DOHH2 (cell line): ENCODE results near the gene CAPN12.

Experiments used
- H3F3A ChIP-seq: fragments of 200-600 bp; sonication (generic), shearing (Covaris generic); 2 replicates; pipeline ENCODE4 v1.6.0; 2016; ENCODE audit warnings: antibody characterized with exemption, mild to moderate bottlenecking; ENCODE audit not compliant: control insufficient read depth, insufficient read depth
- H3K27ac ChIP-seq: fragments of 200-600 bp; sonication (generic); 2 replicates; pipeline ENCODE4 v1.5.1; 2014; ENCODE audit warnings: low read depth, mild to moderate bottlenecking, low read length, moderate library complexity
- H3K27me3 ChIP-seq: fragments of 200-600 bp; sonication (generic); 2 replicates; pipeline ENCODE4 v1.6.1; 2014; ENCODE audit warnings: mild to moderate bottlenecking, low read length, mixed read lengths; ENCODE audit not compliant: control insufficient read depth
- H3K36me3 ChIP-seq: fragments of 200-600 bp; sonication (generic); 2 replicates; pipeline ENCODE4 v1.6.1; 2014; ENCODE audit warnings: mild to moderate bottlenecking, low read length, moderate library complexity, mixed read lengths; ENCODE audit not compliant: control insufficient read depth
- H3K4me1 ChIP-seq: fragments of 200-600 bp; sonication (generic); 2 replicates; pipeline ENCODE4 v1.6.1; 2014; ENCODE audit warnings: mild to moderate bottlenecking, low read length, mixed read lengths; ENCODE audit not compliant: control insufficient read depth
- H3K4me2 ChIP-seq: fragments of 200-600 bp; sonication (generic); 2 replicates; pipeline ENCODE4 v1.6.0; 2014; ENCODE audit warnings: mild to moderate bottlenecking, low read length, moderate library complexity
- H3K4me3 ChIP-seq: fragments of 200-600 bp; sonication (generic); 2 replicates; pipeline ENCODE4 v1.5.1; 2014; ENCODE audit warnings: mild to moderate bottlenecking, low read length, mixed read lengths
- H3K79me2 ChIP-seq: fragments of 200-600 bp; sonication (generic); 2 replicates; pipeline ENCODE4 v1.6.1; 2014; ENCODE audit warnings: mild to moderate bottlenecking, low read length, mixed read lengths; ENCODE audit not compliant: control insufficient read depth
- H3K9me2 ChIP-seq: fragments of 200-600 bp; sonication (generic); replicated peaks from 2 replicates; pipeline ENCODE4 v1.6.1; 2014; ENCODE audit warnings: mild to moderate bottlenecking, low read length, mixed read lengths; ENCODE audit not compliant: control insufficient read depth
- H3K9me3 ChIP-seq: fragments of 200-600 bp; sonication (generic); 2 replicates; pipeline ENCODE4 v1.6.1; 2014; ENCODE audit warnings: antibody characterized with exemption, low read length, mixed read lengths; ENCODE audit not compliant: control insufficient read depth, insufficient read depth
- H4K20me1 ChIP-seq: fragments of 200-600 bp; sonication (generic); 2 replicates; pipeline ENCODE4 v1.6.0; 2014; ENCODE audit warnings: low read depth, mild to moderate bottlenecking, antibody characterized with exemption, low read length, moderate library complexity; ENCODE audit not compliant: control insufficient read depth, insufficient read depth
- EZH2phosphoT487 ChIP-seq: fragments of 200-600 bp; sonication (generic); IDR thresholded peaks from 2 replicates; pipeline ENCODE4 v1.6.1; 2017; ENCODE audit warnings: borderline replicate concordance, mild to moderate bottlenecking, antibody characterized with exemption, low read length, moderate library complexity, mixed read lengths
- TF ChIP-seq, protein P1 (sequence below): fragments of 200-600 bp; sonication (generic); IDR thresholded peaks from one replicate; pipeline ENCODE4 v1.5.1; 2014; ENCODE audit warnings: antibody characterized with exemption, mild to moderate bottlenecking, low read depth, low read length; ENCODE audit not compliant: poor library complexity, severe bottlenecking

Gene CAPN12

DNA sequence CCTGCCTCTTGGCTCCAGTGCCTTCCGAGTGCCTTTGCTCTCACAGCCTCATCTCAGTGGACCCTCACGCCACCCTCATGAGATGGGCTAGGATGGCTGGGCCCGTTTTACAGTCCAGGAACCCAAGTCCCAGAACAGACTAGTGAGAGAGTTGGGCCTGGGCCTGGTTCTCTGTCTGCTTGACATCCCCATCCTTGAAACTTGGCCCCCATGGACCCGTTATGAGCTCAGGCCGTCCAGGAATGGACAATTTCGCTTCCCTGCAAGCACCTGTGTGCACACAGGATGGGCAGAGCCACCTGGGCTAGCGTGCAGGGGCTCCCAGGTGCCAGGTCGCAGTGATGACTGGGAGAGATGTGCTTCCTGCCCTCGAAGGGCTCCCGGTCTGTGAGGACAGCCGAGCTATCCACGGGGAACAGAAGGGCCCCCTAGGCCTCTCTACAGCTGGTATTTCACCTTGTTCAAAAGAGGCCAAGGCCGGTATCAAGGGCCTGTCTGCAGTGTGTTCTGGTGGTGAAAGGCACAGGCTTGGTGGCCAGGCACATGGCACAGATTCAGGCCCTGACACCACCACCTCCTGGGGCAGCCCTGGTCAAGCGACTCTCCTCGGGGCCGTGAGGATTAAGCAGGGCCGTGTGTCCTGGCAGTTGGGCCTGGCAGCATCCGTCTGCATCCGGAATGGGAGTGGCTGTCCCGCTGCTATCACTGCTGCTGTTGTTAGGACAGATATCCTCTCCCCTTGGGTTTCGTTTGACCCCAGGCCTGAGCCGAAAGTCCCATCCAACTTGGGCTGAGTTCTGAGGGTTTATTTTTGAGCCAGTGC is 38.9 kb downstream of the CAPN12 start:
- Histone ChIP-seq H3K36me3 (peaks cover 84% of the 10 kb centered on the region), H3K4me3 (no peak overlapping the region), H3K27ac (no peak overlapping the region), H3K9me3 (no peaks in the 10 kb centered on the region), H4K20me1 (no peaks in the 10 kb centered on the region), H3K4me2 (no peak overlapping the region), H3K27me3 (no peaks in the 10 kb centered on the region), H3K9me2 (no peaks in the 10 kb centered on the region), H3K79me2 (no peaks in the 10 kb centered on the region), H3F3A (no peaks in the 10 kb centered on the region), H3K4me1 (no peaks in the 10 kb centered on the region)
- TF ChIP-seq, protein P1, sequence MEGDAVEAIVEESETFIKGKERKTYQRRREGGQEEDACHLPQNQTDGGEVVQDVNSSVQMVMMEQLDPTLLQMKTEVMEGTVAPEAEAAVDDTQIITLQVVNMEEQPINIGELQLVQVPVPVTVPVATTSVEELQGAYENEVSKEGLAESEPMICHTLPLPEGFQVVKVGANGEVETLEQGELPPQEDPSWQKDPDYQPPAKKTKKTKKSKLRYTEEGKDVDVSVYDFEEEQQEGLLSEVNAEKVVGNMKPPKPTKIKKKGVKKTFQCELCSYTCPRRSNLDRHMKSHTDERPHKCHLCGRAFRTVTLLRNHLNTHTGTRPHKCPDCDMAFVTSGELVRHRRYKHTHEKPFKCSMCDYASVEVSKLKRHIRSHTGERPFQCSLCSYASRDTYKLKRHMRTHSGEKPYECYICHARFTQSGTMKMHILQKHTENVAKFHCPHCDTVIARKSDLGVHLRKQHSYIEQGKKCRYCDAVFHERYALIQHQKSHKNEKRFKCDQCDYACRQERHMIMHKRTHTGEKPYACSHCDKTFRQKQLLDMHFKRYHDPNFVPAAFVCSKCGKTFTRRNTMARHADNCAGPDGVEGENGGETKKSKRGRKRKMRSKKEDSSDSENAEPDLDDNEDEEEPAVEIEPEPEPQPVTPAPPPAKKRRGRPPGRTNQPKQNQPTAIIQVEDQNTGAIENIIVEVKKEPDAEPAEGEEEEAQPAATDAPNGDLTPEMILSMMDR, result no peak
- no peak for TF ChIP-seq EZH2phosphoT487

DNA sequence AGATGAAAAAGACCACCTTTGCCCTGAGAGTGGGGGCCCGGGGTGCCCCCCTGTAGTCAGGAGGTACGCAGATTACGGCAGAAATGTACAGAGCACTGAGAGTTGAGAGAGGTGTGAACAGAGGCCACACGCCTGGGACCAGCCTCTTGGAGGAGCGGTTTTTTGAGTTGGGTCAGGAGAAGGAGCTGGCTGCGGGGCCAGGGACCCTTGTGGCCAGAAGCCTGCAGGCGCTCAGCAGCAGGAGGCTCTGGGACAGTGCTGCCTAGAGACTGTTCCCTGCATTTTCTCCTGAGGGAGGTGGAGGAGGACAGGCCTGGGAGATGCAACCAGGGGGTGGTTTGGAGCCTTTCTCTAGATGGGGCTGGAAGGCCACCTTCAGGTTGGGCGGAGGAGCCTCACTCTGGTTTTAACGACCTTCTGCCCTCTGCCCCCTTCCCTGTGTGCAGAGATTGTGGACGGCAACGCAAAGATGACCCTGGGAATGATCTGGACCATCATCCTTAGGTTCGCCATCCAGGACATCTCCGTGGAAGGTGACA is 39.7 kb downstream of the CAPN12 start:
- Histone ChIP-seq H3K27ac (no peak overlapping the region), H3F3A (no peaks in the 10 kb centered on the region)
- TF ChIP-seq EZH2phosphoT487, result no peak
- TF ChIP-seq, protein P1, result no peak

DNA sequence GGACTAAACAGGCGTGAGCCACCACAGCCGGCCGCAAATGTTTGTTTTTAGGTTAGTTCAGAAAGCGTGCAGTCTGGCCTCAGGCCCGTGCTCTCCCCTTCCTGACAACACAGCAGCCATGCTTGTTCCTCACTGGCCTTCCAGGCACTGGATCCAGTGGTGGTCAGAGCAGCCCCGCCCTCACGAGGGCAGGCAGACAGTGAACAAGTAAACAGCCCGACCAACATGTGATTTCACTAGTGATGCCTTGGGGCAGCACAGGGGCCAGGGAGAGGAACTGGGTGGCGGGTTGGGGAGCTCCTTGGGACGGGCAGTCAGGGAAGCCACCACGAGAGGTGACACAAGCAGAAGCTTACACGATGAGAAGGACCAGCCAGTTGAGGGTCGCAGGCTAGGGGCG is 40.8 kb downstream of the CAPN12 start:
- H3K36me3 ChIP-seq, result peaks cover 70% of the 10 kb centered on the region
- H3K9me2 ChIP-seq, result no peaks in the 10 kb centered on the region
- H4K20me1 ChIP-seq, result 0 out of 2 replicates have a peak, but pooled peaks cover under 1% of the 10 kb centered on the region
- no peaks in the 10 kb centered on the region for H3K27me3 ChIP-seq
- no peaks in the 10 kb centered on the region for H3F3A ChIP-seq
- no peak overlapping the region for H3K27ac ChIP-seq
- no peaks in the 10 kb centered on the region for H3K9me3 ChIP-seq
- no peak for TF ChIP-seq EZH2phosphoT487
- TF ChIP-seq, protein P1, result no peak
- H3K4me3 ChIP-seq, result no peak overlapping the region
- no peak overlapping the region for H3K4me2 ChIP-seq
- H3K4me1 ChIP-seq, result no peaks in the 10 kb centered on the region
- H3K79me2 ChIP-seq, result peaks cover 14% of the 10 kb centered on the region

More for the DNA sequence above, 39.7 kb downstream of the CAPN12 start:
- H3K4me2 ChIP-seq, result no peak overlapping the region
- no peak overlapping the region for H3K4me3 ChIP-seq
- H3K4me1 ChIP-seq, result no peaks in the 10 kb centered on the region
- H3K79me2 ChIP-seq, result peaks cover 6% of the 10 kb centered on the region; the same call in 1 of the 2 replicates
- H4K20me1 ChIP-seq, result no peaks in the 10 kb centered on the region
- no peaks in the 10 kb centered on the region for H3K9me2 ChIP-seq
- no peaks in the 10 kb centered on the region for H3K27me3 ChIP-seq
- H3K36me3 ChIP-seq, result peaks cover 79% of the 10 kb centered on the region
- H3K9me3 ChIP-seq, result no peaks in the 10 kb centered on the region
